GM19240 (cell line): ENCODE measurements around the gene ACTRT2.

Experiments
- DNase-seq: peaks from one replicate; pipeline ENCODE4 v3.0.0; 2011; ENCODE audit warnings: low spot score; ENCODE audit not compliant: insufficient read length

ACTRT2 gene

DNA sequence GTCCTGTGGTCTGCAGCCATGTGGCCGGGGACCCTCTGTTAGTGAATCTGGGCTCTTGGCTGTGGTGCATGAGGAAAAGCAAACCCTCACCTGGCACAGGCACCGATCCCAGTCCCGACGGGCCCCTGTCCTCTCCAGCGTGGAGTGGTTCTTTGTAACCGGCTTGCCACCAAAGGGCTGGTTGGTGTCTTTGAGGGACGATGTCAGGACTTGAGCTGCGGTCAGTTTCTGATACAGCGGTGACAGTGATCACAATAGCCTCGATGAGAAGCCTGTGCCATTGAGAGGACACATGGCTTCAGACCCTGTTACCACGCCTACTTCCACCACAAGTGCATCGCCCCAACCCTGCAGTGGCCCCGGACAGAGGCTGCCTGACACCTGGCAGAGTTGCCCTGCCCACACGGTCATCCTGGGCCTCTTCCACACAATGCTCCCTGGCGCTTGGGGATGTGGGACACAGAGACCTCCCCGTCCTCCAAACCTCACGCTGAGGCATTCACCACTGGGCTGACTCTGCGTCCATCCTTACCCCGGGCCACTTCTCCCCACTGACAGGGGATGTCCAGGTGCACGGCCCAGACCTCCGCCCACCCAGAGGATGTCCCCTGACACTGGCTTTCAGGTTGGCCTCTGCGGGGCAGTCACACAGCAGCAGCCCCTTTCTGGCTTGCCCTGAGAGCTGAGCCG is 18.8 kb upstream of the ACTRT2 start:
- DNase-seq, result no peak

DNA sequence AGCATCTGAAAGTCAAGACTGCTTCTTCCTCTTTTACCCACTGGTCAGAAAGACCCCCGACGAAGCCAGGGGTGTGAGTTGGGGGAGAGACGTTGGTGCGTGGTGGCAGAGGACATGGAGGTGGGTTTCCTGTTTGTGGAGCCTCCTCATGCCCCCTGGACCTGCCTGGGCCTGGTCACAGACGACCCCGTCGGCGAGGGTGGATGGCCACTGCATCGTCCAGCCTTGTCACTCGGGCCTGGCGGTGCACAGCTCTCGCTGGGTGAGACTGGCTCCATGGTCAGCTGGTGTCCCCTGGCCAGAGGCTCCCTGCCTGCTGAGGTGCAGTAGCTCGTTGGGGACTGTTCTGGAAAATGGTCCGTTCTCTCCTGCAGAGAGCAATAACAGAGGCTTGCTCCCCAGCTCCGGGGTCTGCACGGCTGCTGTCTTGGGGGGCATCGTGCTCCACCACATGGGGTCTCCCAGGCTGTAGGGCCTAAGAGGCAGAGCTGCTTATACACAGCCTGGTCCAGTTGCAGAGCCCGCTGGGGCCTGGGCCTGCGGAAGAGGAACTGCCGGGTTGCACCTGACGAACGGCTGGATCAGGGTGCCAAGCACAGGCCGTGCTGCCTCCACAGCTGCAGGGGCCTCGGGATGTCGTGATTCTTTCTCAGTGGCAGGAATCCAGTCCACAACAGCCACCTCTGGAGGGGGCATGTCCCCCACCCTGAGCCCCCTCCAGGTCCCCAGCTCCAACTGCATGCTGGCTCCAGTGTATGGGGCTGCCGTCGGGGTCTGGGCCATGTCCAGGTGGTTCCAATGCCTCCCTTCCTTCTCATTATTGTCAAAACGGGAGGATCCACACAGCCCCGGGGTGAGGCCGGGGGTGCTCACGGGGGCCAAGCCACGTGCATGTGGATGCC is 18.0 kb upstream of the ACTRT2 start:
- DNase-seq, result no peak

DNA sequence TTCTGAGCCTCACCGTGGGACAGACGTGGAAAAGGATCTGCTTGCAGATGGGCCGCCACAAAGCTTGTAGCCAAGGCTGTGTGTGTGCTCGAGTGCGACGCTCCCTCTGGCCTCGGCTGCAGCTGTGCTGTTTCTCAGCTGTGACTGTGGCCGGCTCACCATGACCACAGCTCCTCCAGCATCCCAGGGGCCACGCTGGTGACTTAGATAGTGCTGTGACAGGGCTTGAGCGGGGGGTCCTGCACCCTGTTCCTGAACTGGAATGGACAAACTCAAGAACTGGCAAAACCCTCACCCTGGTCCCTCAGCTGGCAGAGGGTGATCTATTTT is 17.4 kb upstream of the ACTRT2 start:
- DNase-seq, result no peak

DNA sequence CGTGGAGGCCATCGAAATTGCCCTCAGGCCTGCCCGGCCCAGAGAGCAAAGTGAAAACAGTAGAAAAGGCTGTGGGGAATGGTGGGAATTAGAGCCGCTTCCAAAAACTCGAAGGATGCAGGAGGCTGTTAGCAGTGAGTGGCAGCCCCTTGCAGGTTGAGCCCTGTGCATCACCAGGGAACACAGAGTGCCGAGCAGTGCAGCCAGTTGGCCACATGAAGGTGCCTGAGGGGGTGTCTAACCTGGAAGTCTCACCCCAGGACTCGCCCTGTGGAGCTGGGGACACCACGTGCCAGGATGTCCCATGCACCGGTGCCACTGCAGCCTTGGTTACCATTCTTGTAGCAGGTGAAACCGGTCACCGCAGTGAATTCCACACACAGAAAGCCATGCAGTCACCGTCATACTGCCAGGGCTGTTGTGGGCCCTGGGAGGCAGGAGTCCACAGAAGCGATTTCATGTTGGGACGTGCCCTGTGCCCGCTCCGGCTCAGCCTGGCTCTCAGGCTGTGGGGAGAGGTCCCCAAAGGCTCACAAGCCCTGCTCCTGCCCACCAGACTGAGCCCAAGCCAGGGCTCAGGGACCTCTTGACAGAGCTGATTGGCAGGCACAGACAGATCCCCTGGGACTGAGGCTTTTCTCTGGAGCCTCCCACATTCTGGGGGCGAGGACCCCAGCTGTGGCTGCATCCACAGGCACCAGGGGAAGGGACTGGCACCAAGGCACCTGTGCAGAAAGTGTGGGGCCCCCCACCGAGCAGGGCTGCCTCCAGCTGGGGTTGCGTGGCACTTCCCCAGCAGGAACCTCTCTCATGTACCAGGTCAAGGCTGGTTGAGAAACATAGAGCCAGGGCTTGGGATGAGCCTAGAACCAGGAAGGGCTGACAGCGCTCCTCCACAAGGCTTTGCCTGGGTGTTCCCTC is 16.7 kb upstream of the ACTRT2 start:
- no peak for DNase-seq

DNA sequence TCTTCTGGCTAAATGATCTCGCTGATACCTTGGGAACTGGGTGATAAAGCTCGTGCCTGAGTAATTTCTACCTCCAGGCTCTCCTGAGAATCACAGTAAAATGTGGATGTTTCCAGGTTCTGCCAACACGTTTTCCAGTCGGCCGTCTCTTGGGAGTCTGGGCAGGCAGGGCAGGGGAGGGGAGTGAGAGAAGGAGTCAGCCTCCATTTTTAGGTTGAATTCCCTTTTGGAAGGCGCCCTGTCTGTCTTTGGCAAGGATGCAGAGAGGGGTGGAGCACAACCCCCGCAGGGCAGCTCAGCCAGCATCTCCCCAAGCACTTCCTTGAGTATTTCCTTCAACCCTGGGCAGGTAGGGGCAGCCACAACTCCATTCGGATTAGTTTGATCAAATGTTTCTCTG is 15.5 kb upstream of the ACTRT2 start:
- no peak for DNase-seq

DNA sequence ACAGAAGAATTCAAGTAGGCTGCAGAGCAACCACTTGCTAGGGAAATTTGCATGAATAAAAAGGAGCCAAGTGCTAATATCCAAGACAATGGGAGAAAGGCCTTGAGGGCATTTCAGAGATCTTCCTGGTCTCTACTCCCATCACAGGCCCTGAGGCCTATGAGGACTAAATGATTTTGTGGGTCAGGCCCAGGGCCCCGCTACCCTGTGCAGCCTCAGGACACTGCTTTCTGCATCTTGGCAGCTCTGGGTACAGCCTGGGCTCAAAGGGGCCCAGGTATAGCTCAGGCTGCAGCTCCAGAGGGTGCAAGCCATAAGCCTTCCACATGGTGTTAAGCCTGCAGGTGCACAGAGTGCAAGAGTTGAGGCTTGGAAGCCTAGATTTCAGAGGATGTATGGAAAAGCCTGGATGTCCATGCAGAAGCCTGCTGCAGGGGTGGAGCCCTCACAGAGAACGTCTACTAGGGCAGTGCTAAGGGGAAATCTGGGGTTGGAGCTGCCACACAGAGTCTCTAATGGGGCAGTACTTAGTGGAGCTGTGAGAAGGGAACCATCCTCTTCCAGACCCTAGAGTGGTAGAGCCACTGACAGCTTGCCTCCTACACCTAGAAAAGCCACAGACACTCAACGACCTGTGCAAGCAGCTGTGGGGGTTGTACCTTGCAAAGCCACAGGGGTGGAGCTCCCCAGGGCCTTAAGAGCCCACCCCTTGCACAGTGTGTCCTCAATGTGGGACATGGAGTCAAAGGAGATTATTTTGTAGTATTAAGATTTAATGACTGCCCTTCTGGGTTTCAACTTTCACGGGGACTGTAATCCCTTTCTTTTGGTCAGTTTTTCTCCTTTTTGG is 13.7 kb upstream of the ACTRT2 start:
- no peak for DNase-seq

DNA sequence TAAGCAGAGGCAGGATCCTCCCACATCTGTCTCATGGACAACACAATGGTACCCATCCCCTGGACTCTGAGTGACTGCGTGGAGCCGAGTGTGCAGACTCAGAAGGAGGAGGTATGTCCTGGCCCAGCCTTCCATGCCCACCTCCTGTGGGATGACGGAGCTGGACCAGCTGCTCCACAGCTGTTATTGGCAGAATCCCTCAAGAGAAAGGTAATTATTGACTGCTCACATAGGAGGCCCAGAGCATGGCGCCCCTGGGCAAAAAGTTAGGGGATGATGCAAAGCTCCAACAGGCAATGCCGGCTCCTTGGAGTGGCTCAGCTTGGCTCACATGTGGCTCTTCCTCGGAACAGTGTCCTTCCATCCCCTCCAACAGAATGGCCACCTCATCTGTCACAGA is 12.2 kb upstream of the ACTRT2 start:
- DNase-seq, result no peak

DNA sequence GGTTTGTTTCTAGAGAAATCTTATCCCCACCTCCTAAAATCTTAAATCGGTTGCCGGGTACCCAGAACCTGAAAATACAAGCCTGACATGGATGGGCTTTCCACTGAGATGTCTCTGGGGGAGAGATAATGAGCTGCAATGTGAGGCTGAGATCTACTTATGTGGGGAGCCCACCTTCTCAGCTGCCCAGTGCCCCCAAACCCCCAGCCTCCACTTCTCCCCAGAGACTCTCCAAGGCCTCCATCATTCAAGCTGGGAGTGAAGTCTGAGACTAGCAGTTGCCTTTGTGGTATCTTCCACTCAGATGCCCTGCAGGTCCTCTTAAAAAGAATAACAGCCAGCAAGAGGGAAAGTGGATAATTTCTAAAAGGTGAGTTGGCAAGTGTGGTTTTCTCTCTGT is 11.7 kb upstream of the ACTRT2 start:
- DNase-seq, result no peak

DNA sequence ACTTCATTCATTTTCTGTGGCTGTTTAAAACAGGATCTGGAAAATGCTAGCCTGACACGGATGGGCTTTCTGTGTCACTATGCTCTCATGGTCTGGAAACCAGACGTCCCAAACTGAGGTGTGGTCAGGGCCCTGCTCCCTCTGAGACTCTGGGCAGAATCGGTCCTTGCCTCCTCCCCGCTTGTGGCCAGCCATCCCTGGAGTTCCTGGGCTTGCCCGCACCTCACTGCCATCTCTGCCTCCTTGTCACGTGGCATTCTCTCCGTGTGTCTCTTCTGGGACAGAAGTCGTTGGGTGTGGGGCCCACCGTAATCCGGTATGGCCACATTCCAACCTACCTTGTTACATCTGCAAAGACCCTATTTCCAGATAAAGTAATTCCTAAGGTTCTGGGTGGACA is 10.1 kb upstream of the ACTRT2 start:
- no peak for DNase-seq

DNA sequence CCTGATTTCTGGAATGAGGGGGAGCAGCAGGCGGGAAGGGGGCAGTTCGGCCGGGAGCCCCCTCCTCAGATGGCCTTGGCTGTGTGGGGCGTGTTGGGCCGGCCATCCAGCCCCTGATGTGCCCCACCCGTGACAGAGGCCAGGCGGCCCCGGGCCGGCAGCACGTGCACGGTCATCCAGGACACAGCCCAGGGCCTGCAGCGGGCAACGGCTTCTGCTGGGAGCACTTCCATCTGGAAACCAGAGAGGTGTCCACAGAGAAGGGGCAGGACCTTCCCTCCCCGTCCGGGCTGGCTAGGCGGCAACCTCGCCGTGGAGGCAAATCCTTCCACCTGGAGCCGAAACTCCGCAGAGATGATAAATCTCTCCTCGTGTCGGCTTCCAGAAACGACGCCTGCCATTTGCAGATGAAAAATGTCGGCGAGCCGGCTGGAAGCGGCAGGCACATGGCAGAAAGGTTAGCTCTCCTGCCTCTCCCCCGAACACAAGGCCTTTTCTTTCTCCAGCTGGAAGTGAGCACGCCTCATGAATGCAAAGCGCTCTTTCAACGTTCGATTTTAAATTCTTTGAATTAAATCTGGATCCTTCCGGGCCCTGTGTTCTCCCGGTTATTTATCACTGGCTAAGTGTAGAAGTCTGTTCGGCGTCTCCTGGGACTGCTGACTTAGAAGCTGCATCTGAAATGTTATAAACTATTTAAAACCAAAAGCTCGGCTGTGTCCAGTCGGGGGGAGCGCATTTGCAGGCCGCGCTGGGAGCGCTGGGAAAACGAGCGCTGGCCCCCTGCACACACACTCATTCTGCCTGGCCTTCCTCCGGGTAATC is 9.4 kb upstream of the ACTRT2 start:
- DNase-seq, result no peak

DNA sequence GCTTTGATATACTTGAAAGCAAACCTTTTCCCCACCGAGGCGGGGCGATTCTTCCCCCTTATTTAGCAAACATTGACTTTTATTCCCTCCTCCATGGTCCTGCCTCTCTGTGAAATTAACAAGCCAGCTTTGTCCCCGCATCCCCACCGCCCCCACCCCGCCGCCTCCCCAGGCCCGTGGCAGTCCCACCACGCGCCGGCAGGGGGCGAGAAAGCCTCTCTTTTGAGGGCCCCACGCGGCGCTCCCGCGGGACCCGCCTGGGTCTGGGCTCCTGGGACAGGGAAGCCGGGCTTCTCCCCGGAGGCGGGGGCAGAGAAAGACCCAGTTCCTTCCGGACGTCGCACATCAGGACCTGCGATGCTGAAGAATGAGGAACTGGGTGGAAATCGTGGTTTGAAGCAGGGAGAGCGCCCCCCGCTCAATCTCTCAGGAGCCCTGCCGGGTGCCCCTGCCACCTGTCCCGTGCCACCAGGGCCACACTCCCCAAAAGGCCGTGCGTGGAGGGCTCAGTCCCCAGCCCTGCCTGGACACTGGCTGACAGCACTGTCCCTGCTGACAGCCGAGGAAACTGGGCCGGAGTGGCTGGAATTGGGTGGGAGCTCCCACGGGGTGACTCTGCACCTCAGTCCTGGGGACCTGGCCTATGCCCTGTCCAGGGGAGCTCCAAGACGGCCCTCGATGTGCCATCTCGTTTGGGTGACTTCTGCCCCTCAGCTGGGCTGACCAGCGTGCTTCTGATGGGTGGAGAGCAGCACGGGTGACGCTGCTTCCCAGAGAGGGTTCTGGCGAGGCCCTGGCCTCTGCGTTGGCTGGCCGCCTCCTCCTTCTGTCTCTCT is 8.6 kb upstream of the ACTRT2 start:
- no peak for DNase-seq

DNA sequence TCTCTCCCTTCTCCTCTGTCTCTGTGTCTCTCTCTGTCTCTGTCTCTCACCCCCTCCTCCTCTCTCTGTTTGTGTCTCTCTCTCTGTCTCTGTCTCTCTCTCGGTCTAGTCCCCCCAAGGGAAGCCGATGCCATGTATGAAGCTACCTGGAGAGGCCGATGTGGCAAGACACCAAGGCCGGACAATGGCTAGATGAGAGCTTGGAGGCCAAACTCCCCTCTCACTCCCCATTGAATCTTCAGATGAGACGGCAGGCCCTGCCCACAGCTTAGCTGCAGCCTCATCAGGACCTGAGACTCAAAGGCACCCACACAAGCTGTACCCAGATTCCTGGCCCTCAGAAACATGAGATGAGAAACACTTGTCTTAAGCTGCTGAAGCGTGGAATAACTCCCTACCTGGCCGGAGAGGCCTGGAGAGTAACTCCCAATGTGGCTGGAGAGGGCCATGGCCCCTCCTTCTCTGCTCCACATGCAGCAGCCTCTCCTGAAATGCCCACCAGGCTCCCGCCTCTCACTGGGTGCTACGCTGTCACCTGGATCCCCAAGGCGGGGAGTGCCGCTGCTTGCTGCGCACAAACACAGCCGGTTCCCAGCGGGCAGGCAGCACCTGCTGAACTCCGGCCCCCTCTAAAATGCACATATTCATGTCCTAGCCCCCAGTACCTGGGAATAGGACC is 7.8 kb upstream of the ACTRT2 start:
- no peak for DNase-seq

DNA sequence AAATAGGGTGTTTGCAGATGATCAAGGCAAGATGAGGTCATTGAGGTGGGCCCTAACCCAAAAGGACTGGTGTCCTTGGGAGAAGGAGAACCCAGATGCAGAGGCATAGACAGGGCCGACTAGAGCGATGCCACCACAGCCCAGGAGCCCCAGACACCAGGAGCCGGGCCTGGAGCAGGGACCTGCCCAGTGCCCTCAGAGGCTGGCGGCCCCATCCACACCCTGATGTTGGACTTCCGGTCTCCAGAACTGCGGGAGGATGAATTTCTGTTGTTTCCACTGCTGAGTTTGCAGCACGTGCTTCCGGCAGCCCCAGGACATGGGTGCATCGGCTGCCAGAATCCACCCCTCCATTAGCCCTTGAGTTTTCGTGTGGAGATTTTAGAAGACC is 7.2 kb upstream of the ACTRT2 start:
- no peak for DNase-seq

DNA sequence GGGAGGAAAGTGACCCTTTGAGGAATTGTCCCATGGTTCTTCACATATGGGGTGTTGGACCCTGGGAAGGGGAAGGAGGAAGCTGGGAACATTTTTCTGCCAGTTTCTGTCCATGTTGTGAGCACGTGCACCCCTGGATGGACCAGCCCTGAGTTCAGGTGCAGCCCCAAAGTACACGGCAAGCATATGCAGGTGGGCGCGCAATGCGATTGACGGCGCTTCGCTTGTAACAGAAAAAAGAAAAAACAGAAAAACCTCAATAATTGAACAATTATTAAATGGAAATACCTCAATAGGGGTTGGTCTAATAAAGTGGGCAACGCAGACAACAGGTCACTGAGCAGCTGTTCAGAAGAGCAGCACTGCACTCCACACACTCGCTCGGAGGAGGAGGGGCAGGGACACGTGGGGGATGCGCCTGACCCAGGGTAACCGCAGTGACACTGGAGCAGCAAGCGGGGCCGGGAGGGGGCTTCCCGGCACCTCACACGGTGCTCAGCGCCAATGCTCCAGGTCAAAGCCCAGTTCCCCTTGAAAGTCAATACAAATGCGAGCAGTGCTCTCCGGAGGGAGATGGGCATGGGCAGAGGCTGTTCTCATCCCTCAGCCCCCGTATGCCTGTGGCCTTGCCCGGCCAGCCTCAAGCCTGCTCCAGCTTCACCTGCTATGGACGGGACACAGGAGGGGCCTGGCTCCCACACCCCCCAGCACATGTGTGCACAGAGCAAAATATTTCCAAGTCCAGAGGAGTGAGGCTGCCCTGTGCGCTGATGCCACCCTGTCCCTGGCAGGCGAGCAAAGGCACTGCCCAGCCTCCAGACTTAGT is 6.6 kb upstream of the ACTRT2 start:
- no peak for DNase-seq

DNA sequence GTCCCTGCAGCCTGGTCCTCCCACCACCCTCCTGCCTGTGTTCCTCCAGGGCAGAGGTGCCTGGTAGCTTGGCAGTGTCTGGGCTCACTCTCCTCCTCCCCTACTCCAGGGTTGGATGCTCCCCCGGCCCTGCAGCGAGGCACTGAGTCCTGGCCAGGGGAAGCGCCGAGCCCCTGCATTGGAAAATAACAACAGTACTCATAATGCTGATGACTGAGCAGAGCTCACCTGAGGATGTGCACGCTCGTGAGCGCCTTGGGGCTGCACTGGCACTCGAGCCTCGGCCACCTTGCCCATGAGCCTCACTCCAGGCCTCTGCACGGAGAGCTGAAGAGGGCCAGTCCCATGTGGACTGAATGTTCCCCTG is 6.0 kb upstream of the ACTRT2 start:
- DNase-seq, result no peak

DNA sequence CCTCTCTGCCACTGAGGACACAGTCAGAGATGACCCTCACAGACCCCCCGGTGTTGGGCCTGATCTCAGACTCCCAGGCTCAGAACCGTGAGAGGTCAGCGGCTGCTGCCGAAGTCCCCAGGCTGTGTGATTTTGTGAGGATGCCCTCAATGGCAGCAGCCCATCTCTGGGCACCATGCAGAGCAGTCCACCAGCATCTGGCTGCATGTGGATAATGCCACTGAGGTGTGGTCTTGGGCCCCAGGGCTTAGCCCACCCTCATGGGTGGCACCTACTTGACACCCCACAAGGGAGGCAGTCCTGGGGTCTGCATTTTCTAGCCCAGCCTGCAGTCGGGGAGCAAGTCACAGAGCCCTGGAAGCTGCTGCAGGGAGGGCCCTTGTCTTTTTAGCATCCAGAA is 5.5 kb upstream of the ACTRT2 start:
- DNase-seq, result no peak

DNA sequence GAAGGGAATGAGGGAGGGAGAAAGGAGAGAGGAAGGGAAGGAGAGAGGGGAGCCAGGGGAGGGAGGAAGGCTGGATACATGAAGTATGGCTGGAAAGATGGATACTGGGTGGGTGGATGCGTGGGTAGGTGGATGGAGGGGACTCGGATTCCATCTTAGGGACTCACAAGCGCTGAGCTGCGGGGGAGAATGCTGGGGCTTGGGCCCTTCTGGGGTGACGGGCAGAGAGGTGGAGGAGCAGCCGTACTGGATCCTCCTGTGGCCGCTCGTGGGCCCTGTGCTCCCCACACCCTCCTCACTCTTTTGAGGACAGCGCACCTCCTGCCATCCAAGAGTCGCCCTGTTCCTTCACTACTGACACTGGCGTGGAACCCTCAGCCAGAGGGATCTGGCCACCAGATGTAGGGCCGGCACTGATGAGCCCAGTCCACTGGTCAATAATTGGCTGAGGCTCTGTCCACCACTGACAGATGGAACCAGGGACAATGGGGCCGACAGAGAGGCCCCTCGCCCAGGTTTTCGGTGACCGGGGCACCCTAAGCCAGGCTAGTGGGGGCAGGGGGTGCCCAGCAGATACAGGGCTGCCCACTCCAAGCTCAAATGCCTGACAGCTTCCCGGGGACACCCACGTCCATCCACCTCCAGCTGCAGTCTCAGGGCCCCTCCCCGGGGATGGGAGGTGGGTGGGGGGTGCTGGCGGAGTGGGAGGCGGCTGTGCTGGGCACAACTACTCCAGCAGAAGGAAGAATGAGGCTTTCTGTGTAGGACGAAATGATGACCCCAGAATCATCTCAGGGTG is 4.4 kb upstream of the ACTRT2 start:
- DNase-seq, result no peak
